NCI-H69 (cell line): ENCODE results near the gene BHLHE23.
A peak's percentile ranks its signal among the peaks of the same experiment; 100 is the strongest.

Experiments used
- DNase-seq: peaks from one replicate; lab custom pipeline; 2025; lab: John Stamatoyannopoulos, UW

BHLHE23 gene

DNA sequence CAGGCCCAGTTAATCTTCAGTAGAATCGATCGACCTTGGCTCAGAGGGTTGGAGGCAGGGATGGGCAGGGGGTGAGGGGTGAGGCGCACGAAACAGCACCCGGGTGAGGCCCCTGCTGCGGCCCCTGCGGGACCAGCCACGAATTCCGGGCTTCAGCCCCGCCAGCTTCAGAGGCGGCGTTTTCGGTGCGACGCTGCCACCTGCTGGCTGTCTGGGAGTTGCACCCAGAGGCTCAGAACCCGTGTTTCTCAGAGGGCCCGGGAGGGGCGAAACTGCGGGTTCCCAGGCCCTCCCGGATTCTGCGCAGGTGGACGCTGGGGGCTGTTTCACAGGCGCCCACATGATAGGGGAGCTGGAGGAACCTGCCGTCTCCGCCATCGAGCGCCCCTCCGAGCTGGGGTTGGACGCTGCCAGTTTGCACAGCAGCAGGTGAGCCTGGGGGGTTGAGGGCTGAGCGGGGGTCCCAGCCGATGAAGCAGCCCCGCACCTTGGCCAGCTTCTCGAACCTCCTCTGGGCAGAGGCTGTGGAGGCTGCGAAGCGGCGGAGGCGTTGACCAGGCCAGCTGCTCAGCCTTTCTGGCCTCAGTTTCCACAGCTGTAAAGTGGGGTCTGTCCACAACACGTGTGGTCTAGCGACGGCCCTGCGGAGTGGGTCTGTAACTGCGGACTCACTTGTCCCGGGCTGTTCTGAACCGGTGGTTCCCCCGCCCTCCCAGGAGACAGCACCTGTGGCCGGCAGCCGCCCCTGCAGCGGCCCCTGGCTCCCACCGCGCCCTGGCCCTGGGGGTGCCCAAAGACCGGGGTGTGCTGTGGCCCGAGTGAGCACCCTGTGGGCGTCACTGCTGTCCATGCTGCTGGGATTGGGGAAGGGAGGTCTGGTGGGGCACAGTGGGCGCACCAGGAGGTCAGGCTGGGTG is 2.5 kb upstream of the BHLHE23 start:
- DNase-seq, result peak; percentile 62

DNA sequence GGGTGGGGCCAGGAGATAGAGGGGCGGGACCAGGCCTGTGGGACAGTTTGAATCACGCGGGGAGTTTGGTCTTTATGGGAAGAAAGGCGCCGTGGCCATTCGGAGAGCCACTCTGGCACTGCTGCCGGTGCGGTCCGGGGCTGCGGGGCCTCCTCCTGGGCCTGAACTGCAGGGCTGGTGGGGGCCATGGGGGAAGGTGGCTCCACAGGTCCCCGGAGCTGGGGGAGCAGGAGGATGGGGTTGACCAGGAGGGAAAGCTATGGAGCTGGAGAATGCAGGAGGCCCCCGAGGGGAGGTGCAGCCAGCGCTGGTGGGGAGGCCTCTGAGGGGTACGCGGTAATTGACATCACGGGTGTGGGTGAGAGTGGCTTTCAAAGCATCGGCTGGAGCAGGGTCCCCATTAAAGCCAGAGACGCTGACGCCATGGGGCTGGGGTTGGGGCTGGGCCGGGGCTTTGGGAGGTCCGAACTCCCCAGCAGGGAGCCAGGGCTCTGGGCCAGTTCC is 1.8 kb upstream of the BHLHE23 start:
- DNase-seq, result no peak

DNA sequence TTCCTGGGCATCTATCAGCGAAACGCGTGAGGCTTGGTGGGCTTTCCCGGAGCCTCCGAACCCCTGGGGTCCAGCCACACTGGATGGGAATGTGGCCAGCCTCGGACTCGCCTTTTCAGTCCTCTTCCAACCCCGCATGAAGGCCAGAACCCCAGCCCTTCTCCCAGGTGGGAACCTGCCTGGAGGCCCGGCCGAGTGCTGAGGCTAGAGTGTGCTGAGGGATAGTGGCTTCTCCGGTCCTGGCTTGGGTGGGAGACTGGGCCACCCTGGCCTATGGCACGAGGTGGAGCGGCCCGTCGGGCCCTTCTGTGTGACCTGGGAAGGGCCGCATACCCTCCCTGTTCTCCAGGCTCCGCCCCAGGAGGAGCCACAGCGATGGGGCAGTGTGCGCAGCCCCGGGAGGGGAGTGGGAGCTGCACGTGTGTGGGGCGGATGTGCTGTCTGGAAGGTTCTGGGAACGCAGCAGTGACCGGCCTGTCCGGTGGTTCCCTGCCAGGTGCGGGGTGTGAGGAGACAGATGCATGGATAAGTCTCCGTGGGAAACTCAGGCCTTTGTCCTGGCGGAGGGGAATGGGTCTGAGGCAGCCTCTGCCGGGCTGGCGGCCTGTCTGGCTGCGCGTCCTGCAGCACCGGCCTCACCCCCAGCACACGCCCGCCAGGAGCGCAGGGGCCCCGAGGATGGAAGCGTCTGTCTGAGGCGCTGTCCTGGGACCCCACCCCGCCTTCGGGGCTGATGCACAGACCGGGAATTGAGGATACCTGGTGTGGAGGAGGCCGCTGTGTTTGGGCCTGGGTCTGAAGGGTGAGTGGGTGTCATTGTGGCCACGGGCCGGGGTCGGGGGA is 1.1 kb upstream of the BHLHE23 start:
- DNase-seq, result no peak

GRCh38 chr20:63007360-63007645 is 539 bp upstream of the BHLHE23 start:
- DNase-seq, result no peak

GRCh38 chr20:63005862-63006539 is 763 bp downstream of the BHLHE23 start:
- peak; percentile 51 for DNase-seq

- DNase-seq, result no peak
Observed at GRCh38 chr20:63005365-63005861, 1.4 kb downstream of the BHLHE23 start.

DNA sequence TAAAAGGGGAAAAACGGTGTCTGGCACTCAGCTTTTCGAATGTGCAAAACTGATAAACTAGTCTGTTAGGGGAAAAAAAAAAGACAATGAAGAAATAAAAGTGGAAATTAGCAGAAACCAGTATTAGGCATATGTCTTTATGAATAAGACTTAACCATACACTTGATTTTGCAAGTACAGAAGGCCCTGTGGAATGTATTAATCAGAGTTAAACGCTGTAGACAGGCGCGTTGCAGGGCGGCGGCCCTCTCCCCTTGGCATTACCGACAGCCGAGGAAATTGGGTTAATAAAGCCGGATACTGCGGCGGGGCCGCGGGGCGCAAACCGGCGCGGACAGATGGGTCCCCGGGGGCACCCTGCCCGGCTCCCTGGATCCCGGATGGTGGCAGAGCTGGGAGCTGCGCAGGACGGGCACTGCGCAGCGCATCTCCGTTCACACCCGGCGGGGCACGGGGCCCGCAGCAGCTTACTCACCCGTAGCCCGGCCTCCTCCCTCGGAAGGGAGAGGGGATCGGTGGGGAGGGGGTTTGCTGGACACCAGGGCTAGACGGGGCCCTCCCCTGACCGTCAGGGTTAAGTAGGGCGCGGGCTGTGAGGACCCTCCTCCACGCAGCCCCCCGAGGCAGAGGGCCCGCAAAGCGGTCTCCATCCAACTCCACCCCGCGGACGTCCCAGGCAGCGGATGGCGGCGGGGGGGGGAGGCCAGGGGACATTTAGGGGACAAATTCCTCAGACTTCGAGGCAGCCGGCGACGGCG is 2.0 kb downstream of the BHLHE23 start:
- no peak for DNase-seq

DNA sequence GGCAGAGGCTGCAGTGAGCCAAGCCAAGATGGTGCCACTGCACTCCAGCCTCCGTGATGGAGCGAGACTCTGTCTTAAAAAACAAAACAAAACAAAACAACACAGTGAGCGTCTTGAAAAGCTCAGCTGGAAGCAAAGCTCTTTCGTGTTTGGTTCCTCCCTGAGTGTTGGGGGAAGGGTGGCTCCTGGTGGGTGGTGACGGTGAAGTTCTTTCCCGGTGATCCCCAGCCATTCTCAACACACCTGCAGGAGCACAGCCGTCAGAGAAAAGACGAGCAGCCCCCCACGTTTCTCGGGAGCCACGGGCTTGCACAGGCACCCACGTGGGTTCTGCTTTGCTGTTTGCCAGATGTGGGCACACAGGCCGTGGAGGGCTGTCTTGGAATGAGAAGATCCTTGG is 3.2 kb downstream of the BHLHE23 start:
- DNase-seq, result peak; percentile 7

- no peak for DNase-seq
Observed at GRCh38 chr20:63002511-63002910, 4.3 kb downstream of the BHLHE23 start.

GRCh38 chr20:63000958-63001357 is 5.8 kb downstream of the BHLHE23 start:
- DNase-seq, result peak; percentile 41

DNA sequence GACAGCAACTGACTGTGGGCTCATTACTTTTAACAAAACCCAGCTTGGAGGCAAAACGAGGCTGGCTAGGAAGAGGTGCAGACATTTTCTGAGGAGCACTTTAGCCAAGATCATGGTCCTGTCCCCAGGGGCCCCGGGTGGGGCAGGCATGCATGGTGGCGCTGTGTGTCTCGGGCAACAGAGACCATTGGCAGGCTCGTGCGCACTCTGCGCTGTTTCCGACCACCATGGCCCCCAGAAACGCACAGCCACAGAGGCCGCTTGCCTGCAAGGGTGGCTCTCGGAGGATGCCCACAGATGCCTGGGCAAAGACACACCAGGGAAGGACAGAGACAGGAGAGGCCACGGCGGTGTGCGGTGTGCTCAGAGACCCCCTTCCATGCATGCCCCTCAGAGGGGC is 6.7 kb downstream of the BHLHE23 start:
- no peak for DNase-seq

GRCh38 chr20:62999580-62999979 is 7.2 kb downstream of the BHLHE23 start:
- DNase-seq, result no peak

- DNase-seq, result no peak
Observed at GRCh38 chr20:62998449-62998848, 8.3 kb downstream of the BHLHE23 start.

DNA sequence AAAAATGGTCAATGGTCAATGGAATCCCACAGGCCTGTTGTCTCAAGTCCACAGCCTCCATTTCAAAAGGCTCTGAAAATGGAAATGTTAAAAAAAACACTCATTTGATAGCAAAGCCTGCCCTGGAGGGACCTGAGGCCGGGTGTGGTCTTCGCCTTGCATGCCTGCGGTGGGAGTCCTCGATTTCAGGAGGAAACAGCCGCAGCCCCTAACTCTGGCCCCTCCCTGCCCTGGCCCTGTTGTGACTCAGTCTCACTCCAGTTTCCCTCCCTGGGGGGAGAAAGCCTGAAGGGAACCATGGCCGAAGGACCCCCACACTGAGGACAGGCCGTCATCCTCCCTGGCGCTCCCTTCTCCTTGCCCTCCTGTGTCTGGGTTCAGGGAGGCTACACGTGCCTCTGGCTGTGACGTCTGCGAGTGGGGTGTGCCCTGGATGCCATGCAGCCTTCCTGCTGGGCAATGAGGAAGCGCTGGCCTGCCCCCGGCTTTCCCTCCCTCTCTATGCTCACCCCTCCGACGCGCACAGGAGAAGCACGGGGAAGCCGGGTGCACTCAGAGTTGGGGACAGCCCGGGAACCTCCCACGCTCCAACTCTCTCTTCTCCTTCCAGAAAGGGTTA is 9.2 kb downstream of the BHLHE23 start:
- DNase-seq, result no peak

DNA sequence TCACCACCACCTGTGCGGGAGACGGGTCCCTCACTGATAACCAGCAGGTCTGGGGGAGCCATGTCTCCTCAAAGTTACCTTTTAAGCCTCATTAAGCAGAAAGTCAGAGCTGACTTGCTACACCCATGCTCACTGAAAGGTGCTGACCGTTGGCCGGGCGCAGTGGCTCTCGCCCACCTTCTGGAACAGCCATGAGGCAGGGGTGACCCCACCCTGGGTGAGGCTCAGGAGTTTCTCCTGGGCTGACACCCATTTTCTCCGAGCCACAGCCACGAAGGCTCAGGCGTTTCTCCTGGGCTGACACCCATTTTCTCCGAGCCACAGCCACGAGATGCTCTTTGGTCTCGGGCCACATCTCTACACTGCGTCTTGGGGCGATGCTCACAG is 10.2 kb downstream of the BHLHE23 start:
- no peak for DNase-seq

DNA sequence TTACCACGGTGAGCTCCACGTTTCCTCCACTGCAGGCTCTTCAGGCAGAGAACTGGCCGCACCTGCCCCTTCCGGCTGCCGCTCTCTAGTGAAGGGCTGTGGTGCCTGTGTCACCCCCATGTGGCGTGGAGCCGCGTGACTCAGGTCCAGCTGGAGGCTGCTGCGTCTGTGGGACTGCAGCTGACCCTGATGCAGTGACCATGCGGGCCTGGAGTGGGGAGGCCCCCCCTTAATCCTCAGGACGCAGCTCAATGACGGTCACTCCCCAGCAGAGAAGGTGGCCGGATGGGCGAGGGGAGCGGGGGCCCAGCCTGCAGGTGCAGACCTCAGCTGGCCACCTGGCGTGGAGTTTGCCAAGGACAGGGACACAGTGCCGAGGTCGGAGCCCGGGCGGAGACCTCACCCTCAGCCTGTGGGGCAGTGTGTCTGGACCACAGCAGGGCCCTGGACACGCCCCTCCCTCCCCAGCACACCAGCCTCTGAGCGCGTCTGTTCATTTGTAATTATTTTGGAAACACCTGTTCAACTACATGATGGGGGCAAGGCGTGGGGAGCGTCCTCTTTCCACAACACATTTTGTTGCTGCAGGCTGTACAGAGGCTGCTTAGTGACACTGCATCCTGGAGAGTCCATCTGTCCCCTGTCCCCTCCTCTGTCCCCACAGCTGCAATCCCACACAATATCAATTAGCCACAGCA is 10.7 kb downstream of the BHLHE23 start:
- DNase-seq, result peak; percentile 69

GRCh38 chr20:62995481-62995880 is 11.3 kb downstream of the BHLHE23 start:
- no peak for DNase-seq

DNA sequence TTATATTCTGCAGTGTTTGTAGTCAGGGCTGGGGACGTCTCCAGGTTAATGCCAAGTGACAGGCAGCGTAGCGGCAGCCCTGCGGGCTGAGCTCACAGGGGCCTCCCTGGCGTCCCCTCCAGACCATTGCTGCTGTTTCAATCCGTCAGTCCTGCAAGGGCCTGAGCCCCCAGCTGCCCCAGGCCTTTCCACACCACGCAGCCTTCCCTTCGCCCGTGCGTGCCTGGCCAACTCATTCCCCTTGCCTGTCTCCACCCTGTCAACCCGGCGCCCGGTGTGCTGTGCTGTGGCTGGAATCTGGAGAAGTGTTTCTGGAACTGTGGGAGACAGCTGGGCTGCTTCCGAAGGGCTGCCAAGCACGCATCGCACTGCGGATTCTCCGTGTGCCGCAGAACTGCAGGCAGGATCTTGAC is 11.9 kb downstream of the BHLHE23 start:
- DNase-seq, result no peak

GRCh38 chr20:62993856-62994494 is 12.8 kb downstream of the BHLHE23 start:
- no peak for DNase-seq

- no peak for DNase-seq
Observed at GRCh38 chr20:62991863-62992262, 14.9 kb downstream of the BHLHE23 start.
